Endothelial cell of umbilical vein (primary cell): ENCODE data around the gene CYP19A1. TPM values are rescaled to one million over a fixed set of nuclear protein-coding genes. Genes with fewer than 3 reads are reported as not detected.
A peak's percentile ranks its signal among the peaks of the same experiment; 100 is the strongest.
"Not testable (repeated sequence)": the region's sequence is repeated elsewhere in the genome, so short reads cannot be mapped to it uniquely, and the experiment has no call there.

ENCODE experiments used
- BruUV-seq: library from RNA; stranded (reverse); fragments of 400-500 nt; replicated peaks from 2 replicates; lab custom pipeline; 2021; lab: Mats Ljungman, UMichigan
- CTCF ChIA-PET: fragments of 300-600, 350-600 bp; sonication (Branson Sonifier 250); formaldehyde crosslinking; loops from one replicate; lab custom pipeline; 2021; ENCODE audit warnings: antibody characterized with exemption, inconsistent platforms; lab: Charles Lee
- POLR2A ChIA-PET: fragments of 300-600, 350-600 bp; sonication (Branson Sonifier 250); formaldehyde crosslinking; loops from one replicate; lab custom pipeline; 2021; ENCODE audit warnings: antibody characterized with exemption, inconsistent platforms; lab: Charles Lee
- DNase-seq: peaks from one replicate; pipeline ENCODE4 v3.0.0-alpha.2; 2011; ENCODE audit warnings: low read depth, low spot score
- FAIRE-seq: peaks from 2 replicates; lab custom pipeline; 2011; peaks lifted over from hg19 to GRCh38; lab: Jason Lieb, UNC
- H2AFZ ChIP-seq: 2 replicates; pipeline ENCODE4 v1.6.0; 2012; ENCODE audit warnings: low read depth, low read length, control low read depth, inconsistent platforms
- H3K27ac ChIP-seq: 2 replicates; pipeline ENCODE4 v1.5.1; 2011; ENCODE audit warnings: low read depth, mild to moderate bottlenecking, control low read depth, low read length, moderate library complexity; ENCODE audit not compliant: insufficient read depth
- H3K27me3 ChIP-seq, 2 experiments: 2 replicates each; pipeline versions ENCODE4 v1.6.0 to v1.6.1; 2011; ENCODE audit warnings: low read length in 2 of 2, mixed read lengths in 1 of 2; ENCODE audit not compliant: control insufficient read depth in 2 of 2, insufficient read depth in 2 of 2
- H3K36me3 ChIP-seq, 2 experiments: 2 replicates in 1 of 2; 3 replicates in 1 of 2; pipeline ENCODE4 v1.5.1; 2011; ENCODE audit warnings: low read length in 2 of 2, mild to moderate bottlenecking in 1 of 2, moderate library complexity in 1 of 2; ENCODE audit not compliant: control insufficient read depth in 2 of 2, insufficient read depth in 2 of 2; ENCODE audit errors: extremely low read depth in 1 of 2
- H3K4me1 ChIP-seq: 3 replicates; pipeline ENCODE4 v1.5.1; 2011; ENCODE audit warnings: mild to moderate bottlenecking, low read length; ENCODE audit not compliant: control insufficient read depth, insufficient read depth; ENCODE audit errors: extremely low read depth
- H3K4me2 ChIP-seq: 2 replicates; pipeline ENCODE4 v1.6.1; 2011; ENCODE audit warnings: low read length, control low read depth, mixed read lengths; ENCODE audit not compliant: insufficient read depth
- H3K4me3 ChIP-seq, 3 experiments: fragments of 200-600 bp in 1 of 3; sonication (generic), shearing (Covaris generic) in 1 of 3; replicated peaks in 1 of 3; 2 replicates each; pipeline ENCODE4 v1.5.1; 2011 to 2016; ENCODE audit warnings: control low read depth in 3 of 3, low read length in 3 of 3, mild to moderate bottlenecking in 2 of 3, inconsistent platforms in 1 of 3, low read depth in 1 of 3, moderate library complexity in 1 of 3; ENCODE audit not compliant: insufficient read depth in 1 of 3
- H3K79me2 ChIP-seq: 2 replicates; pipeline ENCODE4 v1.6.0; 2012; ENCODE audit warnings: low read length, inconsistent platforms; ENCODE audit not compliant: control insufficient read depth, insufficient read depth
- H3K9ac ChIP-seq: replicated peaks from 2 replicates; pipeline ENCODE3; 2011; ENCODE audit warnings: low read length, control low read depth; ENCODE audit not compliant: insufficient read depth; ENCODE audit errors: extremely low read depth
- H3K9me1 ChIP-seq: replicated peaks from 3 replicates; pipeline ENCODE4 v1.6.0; 2011; ENCODE audit warnings: mild to moderate bottlenecking, low read length; ENCODE audit not compliant: control insufficient read depth, insufficient read depth; ENCODE audit errors: extremely low read depth
- H3K9me3 ChIP-seq: replicated peaks from 2 replicates; pipeline ENCODE4 v1.5.1; 2012; ENCODE audit warnings: low read length, inconsistent platforms; ENCODE audit not compliant: control insufficient read depth, insufficient read depth
- H4K20me1 ChIP-seq: replicated peaks from 2 replicates; pipeline ENCODE3; 2011; ENCODE audit warnings: mild to moderate bottlenecking, low read length; ENCODE audit not compliant: control insufficient read depth, insufficient read depth; ENCODE audit errors: extremely low read depth
- JUN ChIP-seq: IDR thresholded peaks from 2 replicates; pipeline ENCODE4 v1.6.1; 2011; ENCODE audit warnings: borderline replicate concordance, low read depth; ENCODE audit not compliant: insufficient read length, insufficient read depth
- dilution Hi-C: fragments of 300-500 bp; cut with MboI; formaldehyde crosslinking; loops from one replicate; pipeline ENCODE4 v1.15.0; 2019; ENCODE audit warnings: low sequenced_read_pairs; ENCODE audit not compliant: extremely low pct_ligation_motif_present
- intact Hi-C: fragments of 100-400 bp; cut with micrococcal nuclease; formaldehyde crosslinking; loops from one replicate; pipeline ENCODE4 v1.10.0; 2022
- polyA plus RNA-seq, 4 experiments: library from polyadenylated mRNA; depleted of rRNA in 3 of 4; stranded (reverse) in 3 of 4; unstranded in 1 of 4; fragments of >200 nt; gene quantifications; 2 replicates each; pipeline versions ENCODE4 v1.2.1 to v1.2.3, GENCODE V29; 2011 to 2012; ENCODE audit warnings: missing spikeins in 1 of 4
- total RNA-seq: library from RNA; stranded (reverse); gene quantifications from 2 replicates; pipeline ENCODE4 v1.2.3, GENCODE V29; 2021
- TF ChIP-seq, protein P1 (sequence below), 2 donors: IDR thresholded peaks; 1 replicate in 1 of 2; 2 replicates in 1 of 2; pipeline ENCODE4 v1.5.1; 2011; ENCODE audit warnings: low read length in 2 of 2, mild to moderate bottlenecking in 2 of 2, moderate library complexity in 2 of 2, control low read depth in 1 of 2, inconsistent platforms in 1 of 2, low read depth in 1 of 2; ENCODE audit not compliant: insufficient read depth in 1 of 2; ENCODE audit errors: extremely low read depth in 1 of 2

Gene CYP19A1
- total and polyA plus RNA-seq, 2 donors (not counting 3 experiments of a cell fraction or from before 2014, with no cell fraction given): not detected

- H3K4me3 ChIP-seq: no peak overlapping the region
- no peaks in the 10 kb centered on the region for H3K79me2 ChIP-seq
- FAIRE-seq: peak; percentile 4
- H2AFZ ChIP-seq: no peak overlapping the region
- no peaks in the 10 kb centered on the region for H3K9me1 ChIP-seq
- intact Hi-C loops: loop anchor here (5.0 kb wide), 1 partner anchor 513 kb away; no protein-coding TSS in a partner anchor
- no peaks in the 10 kb centered on the region for H3K36me3 ChIP-seq
- DNase-seq: peak; percentile 40
- ChIA-PET CTCF (interaction anchor here (3.4 to 13.3 kb wide), 2 partner anchors 20 to 28 kb away, joined by 32 to 470 read pairs; no protein-coding TSS in a partner anchor), POLR2A (no interaction called here)
- H3K9ac ChIP-seq: no peak overlapping the region
- peaks cover 18% of the 10 kb centered on the region for H3K4me1 ChIP-seq
- no TSS peak for BruUV-seq
- peaks cover 24 to 32% of the 10 kb centered on the region in 2 experiments for H3K27me3 ChIP-seq
- dilution Hi-C loops: no loop called here
- no peak for TF ChIP-seq JUN
- H3K9me3 ChIP-seq: no peaks in the 10 kb centered on the region
- no peaks in the 10 kb centered on the region for H4K20me1 ChIP-seq
- no peak overlapping the region for H3K27ac ChIP-seq
- H3K4me2 ChIP-seq: no peak overlapping the region
Measured at GRCh38 chr15:51190424-51191068, 147.8 kb downstream of the CYP19A1 start.

GRCh38 chr15:51189669-51190385, 148.6 kb downstream of the CYP19A1 start:
- no TSS peak for BruUV-seq
- Histone ChIP-seq H4K20me1 (no peaks in the 10 kb centered on the region), H3K4me2 (no peak overlapping the region), H3K27ac (no peak overlapping the region), H3K79me2 (no peaks in the 10 kb centered on the region), H3K9me1 (no peaks in the 10 kb centered on the region), H3K9me3 (no peaks in the 10 kb centered on the region), H3K27me3 (peaks cover 28 to 30% of the 10 kb centered on the region in 2 experiments), H3K36me3 (no peaks in the 10 kb centered on the region), H3K9ac (no peak overlapping the region), H3K4me3 (no peak overlapping the region), H2AFZ (no peak overlapping the region), H3K4me1 (peaks cover 18% of the 10 kb centered on the region)
- DNase-seq: no peak
- ChIA-PET POLR2A (no interaction called here), CTCF (interaction anchor here (13.3 kb wide), 1 partner anchor 28 kb away, joined by 470 read pairs; no protein-coding TSS in a partner anchor)
- intact Hi-C loops: loop anchor here (5.0 kb wide), 1 partner anchor 513 kb away; no protein-coding TSS in a partner anchor
- no peak for FAIRE-seq
- no peak for TF ChIP-seq JUN
- TF ChIP-seq, protein P1, sequence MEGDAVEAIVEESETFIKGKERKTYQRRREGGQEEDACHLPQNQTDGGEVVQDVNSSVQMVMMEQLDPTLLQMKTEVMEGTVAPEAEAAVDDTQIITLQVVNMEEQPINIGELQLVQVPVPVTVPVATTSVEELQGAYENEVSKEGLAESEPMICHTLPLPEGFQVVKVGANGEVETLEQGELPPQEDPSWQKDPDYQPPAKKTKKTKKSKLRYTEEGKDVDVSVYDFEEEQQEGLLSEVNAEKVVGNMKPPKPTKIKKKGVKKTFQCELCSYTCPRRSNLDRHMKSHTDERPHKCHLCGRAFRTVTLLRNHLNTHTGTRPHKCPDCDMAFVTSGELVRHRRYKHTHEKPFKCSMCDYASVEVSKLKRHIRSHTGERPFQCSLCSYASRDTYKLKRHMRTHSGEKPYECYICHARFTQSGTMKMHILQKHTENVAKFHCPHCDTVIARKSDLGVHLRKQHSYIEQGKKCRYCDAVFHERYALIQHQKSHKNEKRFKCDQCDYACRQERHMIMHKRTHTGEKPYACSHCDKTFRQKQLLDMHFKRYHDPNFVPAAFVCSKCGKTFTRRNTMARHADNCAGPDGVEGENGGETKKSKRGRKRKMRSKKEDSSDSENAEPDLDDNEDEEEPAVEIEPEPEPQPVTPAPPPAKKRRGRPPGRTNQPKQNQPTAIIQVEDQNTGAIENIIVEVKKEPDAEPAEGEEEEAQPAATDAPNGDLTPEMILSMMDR (IDR thresholded peaks at IDR 0.05; ENCODE audit: extremely low read depth in 1 of 2, insufficient read depth in 1 of 2, low read depth in 1 of 2, low read length in 2 of 2): no peak
- dilution Hi-C loops: no loop called here

- FAIRE-seq, H3K36me3 ChIP-seq, DNase-seq, H3K79me2 ChIP-seq, dilution Hi-C loops, H3K9ac ChIP-seq, BruUV-seq, H3K27ac ChIP-seq, H3K9me3 ChIP-seq, H3K9me1 ChIP-seq, POLR2A ChIA-PET, intact Hi-C loops, H3K4me3 ChIP-seq, H2AFZ ChIP-seq, H3K4me2 ChIP-seq, H4K20me1 ChIP-seq: not testable (repeated sequence)
- CTCF ChIA-PET: interaction anchor here (13.3 kb wide), 1 partner anchor 27 kb away, joined by 470 read pairs; no protein-coding TSS in a partner anchor
- peaks cover 25 to 29% of the 10 kb centered on the region in 2 experiments for H3K27me3 ChIP-seq
- H3K4me1 ChIP-seq: peaks cover 18% of the 10 kb centered on the region
Measured at GRCh38 chr15:51188791-51189190, 149.6 kb downstream of the CYP19A1 start.
